ENCODE measurements around the gene SLC25A41.
A peak's percentile ranks its signal among the peaks of the same experiment; 100 is the strongest.

GRCh38 chr19:6412447-6413091 lies 21.0 kb downstream of the SLC25A41 start:
- TF ChIP-seq, protein P1, sequence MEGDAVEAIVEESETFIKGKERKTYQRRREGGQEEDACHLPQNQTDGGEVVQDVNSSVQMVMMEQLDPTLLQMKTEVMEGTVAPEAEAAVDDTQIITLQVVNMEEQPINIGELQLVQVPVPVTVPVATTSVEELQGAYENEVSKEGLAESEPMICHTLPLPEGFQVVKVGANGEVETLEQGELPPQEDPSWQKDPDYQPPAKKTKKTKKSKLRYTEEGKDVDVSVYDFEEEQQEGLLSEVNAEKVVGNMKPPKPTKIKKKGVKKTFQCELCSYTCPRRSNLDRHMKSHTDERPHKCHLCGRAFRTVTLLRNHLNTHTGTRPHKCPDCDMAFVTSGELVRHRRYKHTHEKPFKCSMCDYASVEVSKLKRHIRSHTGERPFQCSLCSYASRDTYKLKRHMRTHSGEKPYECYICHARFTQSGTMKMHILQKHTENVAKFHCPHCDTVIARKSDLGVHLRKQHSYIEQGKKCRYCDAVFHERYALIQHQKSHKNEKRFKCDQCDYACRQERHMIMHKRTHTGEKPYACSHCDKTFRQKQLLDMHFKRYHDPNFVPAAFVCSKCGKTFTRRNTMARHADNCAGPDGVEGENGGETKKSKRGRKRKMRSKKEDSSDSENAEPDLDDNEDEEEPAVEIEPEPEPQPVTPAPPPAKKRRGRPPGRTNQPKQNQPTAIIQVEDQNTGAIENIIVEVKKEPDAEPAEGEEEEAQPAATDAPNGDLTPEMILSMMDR (optimal IDR thresholded peaks at IDR 0.05 in 1 of 3, IDR thresholded peaks at IDR 0.05 in 1 of 3, conservative IDR thresholded peaks at IDR 0.05 in 1 of 3; ENCODE audit: extremely low read depth in 1 of 3, insufficient read depth in 2 of 3, low read length in 3 of 3), result peak; percentile 50 to 68 (median 60)
- TF ChIP-seq EZH2 (IDR thresholded peaks at IDR 0.05; ENCODE audit: low read length), result no peak
